GM23338 (cell line): ENCODE data around the gene TSC22D1.

Experiments used
- CREB1 ChIP-seq: fragments of 250-450 bp; sonication (Bioruptor Pico); IDR thresholded peaks from 2 replicates; pipeline ENCODE4 v1.5.0; 2020; ENCODE audit warnings: low read depth, mild to moderate bottlenecking, moderate library complexity
- ETS1 ChIP-seq: IDR thresholded peaks from 2 replicates; pipeline ENCODE4 v1.6.1; 2016; ENCODE audit warnings: antibody characterized with exemption
- EZH2 ChIP-seq: fragments of 200-600 bp; sonication (generic); IDR thresholded peaks from one replicate; pipeline ENCODE4 v1.8.0; 2017; ENCODE audit warnings: antibody characterized with exemption, mild to moderate bottlenecking, low read depth; ENCODE audit not compliant: unreplicated experiment
- EZH2phosphoT487 ChIP-seq: fragments of 200-600 bp; sonication (generic); IDR thresholded peaks from one replicate; pipeline ENCODE4 v1.8.1; 2018; ENCODE audit warnings: antibody characterized with exemption; ENCODE audit not compliant: unreplicated experiment
- JUNB ChIP-seq: IDR thresholded peaks from one replicate; pipeline ENCODE4 v1.6.1; 2016; ENCODE audit warnings: antibody characterized with exemption; ENCODE audit not compliant: unreplicated experiment
- POLR2AphosphoS5 ChIP-seq: IDR thresholded peaks from 2 replicates; pipeline ENCODE4 v1.6.1; 2016; ENCODE audit warnings: antibody characterized with exemption, low read depth
- REST ChIP-seq: IDR thresholded peaks from one replicate; pipeline ENCODE4 v1.6.1; 2018; ENCODE audit warnings: antibody characterized with exemption; ENCODE audit not compliant: unreplicated experiment
- TF ChIP-seq, protein P1 (sequence below), 2 experiments: fragments of 200-600 bp in 1 of 2; sonication (generic) in 1 of 2; conservative IDR thresholded peaks; 2 replicates each; pipeline versions ENCODE4 v1.5.1 to v1.6.1; 2016 to 2017; ENCODE audit warnings: antibody characterized with exemption in 2 of 2, low read depth in 2 of 2, mild to moderate bottlenecking in 2 of 2, moderate library complexity in 1 of 2
- TF ChIP-seq, protein P2 (sequence below): fragments of 250-450 bp; sonication (Bioruptor Pico); IDR thresholded peaks from 2 replicates; pipeline ENCODE4 v1.5.0; 2020; ENCODE audit warnings: mild to moderate bottlenecking, moderate library complexity

- TF ChIP-seq, protein P1, sequence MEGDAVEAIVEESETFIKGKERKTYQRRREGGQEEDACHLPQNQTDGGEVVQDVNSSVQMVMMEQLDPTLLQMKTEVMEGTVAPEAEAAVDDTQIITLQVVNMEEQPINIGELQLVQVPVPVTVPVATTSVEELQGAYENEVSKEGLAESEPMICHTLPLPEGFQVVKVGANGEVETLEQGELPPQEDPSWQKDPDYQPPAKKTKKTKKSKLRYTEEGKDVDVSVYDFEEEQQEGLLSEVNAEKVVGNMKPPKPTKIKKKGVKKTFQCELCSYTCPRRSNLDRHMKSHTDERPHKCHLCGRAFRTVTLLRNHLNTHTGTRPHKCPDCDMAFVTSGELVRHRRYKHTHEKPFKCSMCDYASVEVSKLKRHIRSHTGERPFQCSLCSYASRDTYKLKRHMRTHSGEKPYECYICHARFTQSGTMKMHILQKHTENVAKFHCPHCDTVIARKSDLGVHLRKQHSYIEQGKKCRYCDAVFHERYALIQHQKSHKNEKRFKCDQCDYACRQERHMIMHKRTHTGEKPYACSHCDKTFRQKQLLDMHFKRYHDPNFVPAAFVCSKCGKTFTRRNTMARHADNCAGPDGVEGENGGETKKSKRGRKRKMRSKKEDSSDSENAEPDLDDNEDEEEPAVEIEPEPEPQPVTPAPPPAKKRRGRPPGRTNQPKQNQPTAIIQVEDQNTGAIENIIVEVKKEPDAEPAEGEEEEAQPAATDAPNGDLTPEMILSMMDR (conservative IDR thresholded peaks at IDR 0.05; ENCODE audit: low read depth in 2 of 2), result no peak
- no peak for TF ChIP-seq EZH2phosphoT487
- no peak for TF ChIP-seq POLR2AphosphoS5
- TF ChIP-seq EZH2, result no peak
- TF ChIP-seq REST, result no peak
- TF ChIP-seq CREB1 (CRISPR knock-in tag), result no peak
- TF ChIP-seq JUNB, result no peak
- no peak for TF ChIP-seq ETS1
- TF ChIP-seq, protein P2, sequence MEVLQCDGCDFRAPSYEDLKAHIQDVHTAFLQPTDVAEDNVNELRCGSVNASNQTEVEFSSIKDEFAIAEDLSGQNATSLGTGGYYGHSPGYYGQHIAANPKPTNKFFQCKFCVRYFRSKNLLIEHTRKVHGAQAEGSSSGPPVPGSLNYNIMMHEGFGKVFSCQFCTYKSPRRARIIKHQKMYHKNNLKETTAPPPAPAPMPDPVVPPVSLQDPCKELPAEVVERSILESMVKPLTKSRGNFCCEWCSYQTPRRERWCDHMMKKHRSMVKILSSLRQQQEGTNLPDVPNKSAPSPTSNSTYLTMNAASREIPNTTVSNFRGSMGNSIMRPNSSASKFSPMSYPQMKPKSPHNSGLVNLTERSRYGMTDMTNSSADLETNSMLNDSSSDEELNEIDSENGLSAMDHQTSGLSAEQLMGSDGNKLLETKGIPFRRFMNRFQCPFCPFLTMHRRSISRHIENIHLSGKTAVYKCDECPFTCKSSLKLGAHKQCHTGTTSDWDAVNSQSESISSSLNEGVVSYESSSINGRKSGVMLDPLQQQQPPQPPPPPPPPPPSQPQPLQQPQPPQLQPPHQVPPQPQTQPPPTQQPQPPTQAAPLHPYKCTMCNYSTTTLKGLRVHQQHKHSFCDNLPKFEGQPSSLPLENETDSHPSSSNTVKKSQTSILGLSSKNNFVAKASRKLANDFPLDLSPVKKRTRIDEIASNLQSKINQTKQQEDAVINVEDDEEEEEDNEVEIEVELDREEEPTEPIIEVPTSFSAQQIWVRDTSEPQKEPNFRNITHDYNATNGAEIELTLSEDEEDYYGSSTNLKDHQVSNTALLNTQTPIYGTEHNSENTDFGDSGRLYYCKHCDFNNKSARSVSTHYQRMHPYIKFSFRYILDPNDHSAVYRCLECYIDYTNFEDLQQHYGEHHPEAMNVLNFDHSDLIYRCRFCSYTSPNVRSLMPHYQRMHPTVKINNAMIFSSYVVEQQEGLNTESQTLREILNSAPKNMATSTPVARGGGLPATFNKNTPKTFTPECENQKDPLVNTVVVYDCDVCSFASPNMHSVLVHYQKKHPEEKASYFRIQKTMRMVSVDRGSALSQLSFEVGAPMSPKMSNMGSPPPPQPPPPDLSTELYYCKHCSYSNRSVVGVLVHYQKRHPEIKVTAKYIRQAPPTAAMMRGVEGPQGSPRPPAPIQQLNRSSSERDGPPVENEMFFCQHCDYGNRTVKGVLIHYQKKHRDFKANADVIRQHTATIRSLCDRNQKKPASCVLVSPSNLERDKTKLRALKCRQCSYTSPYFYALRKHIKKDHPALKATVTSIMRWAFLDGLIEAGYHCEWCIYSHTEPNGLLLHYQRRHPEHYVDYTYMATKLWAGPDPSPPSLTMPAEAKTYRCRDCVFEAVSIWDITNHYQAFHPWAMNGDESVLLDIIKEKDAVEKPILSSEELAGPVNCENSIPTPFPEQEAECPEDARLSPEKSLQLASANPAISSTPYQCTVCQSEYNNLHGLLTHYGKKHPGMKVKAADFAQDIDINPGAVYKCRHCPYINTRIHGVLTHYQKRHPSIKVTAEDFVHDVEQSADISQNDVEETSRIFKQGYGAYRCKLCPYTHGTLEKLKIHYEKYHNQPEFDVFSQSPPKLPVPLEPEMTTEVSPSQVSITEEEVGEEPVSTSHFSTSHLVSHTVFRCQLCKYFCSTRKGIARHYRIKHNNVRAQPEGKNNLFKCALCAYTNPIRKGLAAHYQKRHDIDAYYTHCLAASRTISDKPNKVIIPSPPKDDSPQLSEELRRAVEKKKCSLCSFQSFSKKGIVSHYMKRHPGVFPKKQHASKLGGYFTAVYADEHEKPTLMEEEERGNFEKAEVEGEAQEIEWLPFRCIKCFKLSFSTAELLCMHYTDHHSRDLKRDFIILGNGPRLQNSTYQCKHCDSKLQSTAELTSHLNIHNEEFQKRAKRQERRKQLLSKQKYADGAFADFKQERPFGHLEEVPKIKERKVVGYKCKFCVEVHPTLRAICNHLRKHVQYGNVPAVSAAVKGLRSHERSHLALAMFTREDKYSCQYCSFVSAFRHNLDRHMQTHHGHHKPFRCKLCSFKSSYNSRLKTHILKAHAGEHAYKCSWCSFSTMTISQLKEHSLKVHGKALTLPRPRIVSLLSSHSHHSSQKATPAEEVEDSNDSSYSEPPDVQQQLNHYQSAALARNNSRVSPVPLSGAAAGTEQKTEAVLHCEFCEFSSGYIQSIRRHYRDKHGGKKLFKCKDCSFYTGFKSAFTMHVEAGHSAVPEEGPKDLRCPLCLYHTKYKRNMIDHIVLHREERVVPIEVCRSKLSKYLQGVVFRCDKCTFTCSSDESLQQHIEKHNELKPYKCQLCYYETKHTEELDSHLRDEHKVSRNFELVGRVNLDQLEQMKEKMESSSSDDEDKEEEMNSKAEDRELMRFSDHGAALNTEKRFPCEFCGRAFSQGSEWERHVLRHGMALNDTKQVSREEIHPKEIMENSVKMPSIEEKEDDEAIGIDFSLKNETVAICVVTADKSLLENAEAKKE (CRISPR knock-in tag), result no peak
These were observed 33.8 kb downstream of the TSC22D1 start for GRCh38 chr13:44542361-44542760.
